HepG2 (cell line): ENCODE measurements around the gene FBXO10. TPM values are rescaled to one million over a fixed set of nuclear protein-coding genes. Genes with fewer than 3 reads are reported as not detected.

Experiments used
- ATAC-seq: fragments of 200-7000 bp; cut with Tn5 transposase; 3 replicates; pipeline ENCODE4 v1.9.1; 2020; ENCODE audit warnings: mild to moderate bottlenecking, moderate library complexity
- BruUV-seq: library from RNA; stranded (reverse); fragments of 400-500 nt; replicated peaks from 2 replicates; lab custom pipeline; 2021; lab: Mats Ljungman, UMichigan
- CTCF ChIA-PET: fragments of 300-600 bp; formaldehyde crosslinking; extraction: SDS; loops from one replicate; lab custom pipeline; 2021; ENCODE audit warnings: low total read pairs, inconsistent platforms, low intra/inter-chr PET ratio; lab: Yijun Ruan, JAX
- POLR2A ChIA-PET: fragments of 350-600 bp; sonication (Branson Sonifier 250); formaldehyde crosslinking; loops from one replicate; lab custom pipeline; 2020; ENCODE audit warnings: antibody characterized with exemption, inconsistent platforms; lab: Yijun Ruan, JAX
- DNase-seq: peaks from one replicate; pipeline ENCODE4 v3.0.0-alpha.2; 2015; ENCODE audit warnings: low spot score
- FAIRE-seq: peaks from 3 replicates; lab custom pipeline; 2011; peaks lifted over from hg19 to GRCh38; lab: Jason Lieb, UNC
- H2AFZ ChIP-seq: one replicate; pipeline ENCODE4 v1.6.1; 2011; ENCODE audit warnings: low read length, inconsistent platforms
- H3K27ac ChIP-seq: fragments of 300-600 bp; 3 replicates; pipeline ENCODE4 v1.8.0; 2011; ENCODE audit warnings: mixed run types, mild to moderate bottlenecking, mixed read lengths, low read length, inconsistent platforms; ENCODE audit not compliant: insufficient read depth; ENCODE audit errors: extremely low read length
- H3K27me3 ChIP-seq, 2 experiments: fragments of 200-600 bp in 1 of 2; 2 replicates in 1 of 2; 3 replicates in 1 of 2; pipeline versions ENCODE4 v1.6.0 to v1.8.0; 2011; ENCODE audit warnings: low read length in 2 of 2, mild to moderate bottlenecking in 2 of 2, moderate library complexity in 2 of 2, inconsistent platforms in 1 of 2; ENCODE audit not compliant: insufficient read depth in 2 of 2, control insufficient read depth in 1 of 2
- H3K36me3 ChIP-seq, 2 experiments: fragments of 200-600 bp in 1 of 2; replicated peaks in 1 of 2; 2 replicates in 1 of 2; 3 replicates in 1 of 2; pipeline versions ENCODE4 v1.5.1 to v1.8.0; 2011; ENCODE audit warnings: low read length in 2 of 2, inconsistent platforms in 1 of 2; ENCODE audit not compliant: insufficient read depth in 2 of 2, control insufficient read depth in 1 of 2
- H3K4me1 ChIP-seq: 2 replicates; pipeline ENCODE4 v1.5.1; 2012; ENCODE audit warnings: low read length, inconsistent platforms; ENCODE audit not compliant: insufficient read depth
- H3K4me2 ChIP-seq: 2 replicates; pipeline ENCODE4 v1.6.0; 2011; ENCODE audit warnings: low read depth, low read length, inconsistent platforms
- H3K4me3 ChIP-seq, 3 experiments: fragments of 200-600 bp in 1 of 3; sonication (generic), shearing (Covaris generic) in 1 of 3; replicated peaks in 1 of 3; 2 replicates each; pipeline ENCODE4 v1.5.1; 2011 to 2016; ENCODE audit warnings: low read length in 3 of 3, inconsistent platforms in 2 of 3, low read depth in 2 of 3, mild to moderate bottlenecking in 2 of 3, control low read depth in 1 of 3, mixed read lengths in 1 of 3; ENCODE audit not compliant: insufficient read depth in 1 of 3
- H3K79me2 ChIP-seq: one replicate; pipeline ENCODE4 v1.6.1; 2011; ENCODE audit warnings: low read length, inconsistent platforms; ENCODE audit not compliant: insufficient read depth
- H3K9ac ChIP-seq: 2 replicates; pipeline ENCODE4 v1.6.0; 2011; ENCODE audit warnings: mild to moderate bottlenecking, low read depth, low read length, inconsistent platforms; ENCODE audit not compliant: insufficient read depth
- H3K9me3 ChIP-seq: 2 replicates; pipeline ENCODE4 v1.5.1; 2012; ENCODE audit warnings: mild to moderate bottlenecking, low read length
- H4K20me1 ChIP-seq: 2 replicates; pipeline ENCODE4 v1.6.0; 2011; ENCODE audit warnings: inconsistent platforms, mild to moderate bottlenecking, low read length, moderate library complexity; ENCODE audit not compliant: insufficient read depth
- AGO2 ChIP-seq: fragments of 200-400 bp; formaldehyde crosslinking; optimal IDR thresholded peaks from 2 replicates; pipeline ENCODE3; 2017; ENCODE audit warnings: mild to moderate bottlenecking, low read depth, low read length, moderate library complexity
- EED ChIP-seq: sonication (generic); formaldehyde crosslinking; IDR thresholded peaks from 2 replicates; pipeline ENCODE4 v1.5.0; 2020; ENCODE audit warnings: mild to moderate bottlenecking, missing genetic modification reagents
- IKZF4 ChIP-seq: sonication (generic); formaldehyde crosslinking; IDR thresholded peaks from 2 replicates; pipeline ENCODE4 v1.5.1; 2020; ENCODE audit warnings: borderline replicate concordance, mild to moderate bottlenecking, low read depth, missing genetic modification reagents; ENCODE audit errors: not compliant biosample characterization
- KDM6A ChIP-seq: IDR thresholded peaks from 2 replicates; pipeline ENCODE4 v1.6.1; 2016; ENCODE audit warnings: low read depth
- NCOA1 ChIP-seq: sonication (generic); formaldehyde crosslinking; IDR thresholded peaks from 2 replicates; pipeline ENCODE4 v1.9.0; 2021; ENCODE audit warnings: missing genetic modification reagents
- RAD21 ChIP-seq: fragments of 450-650 bp; formaldehyde crosslinking; IDR thresholded peaks from 2 replicates; pipeline ENCODE4 v1.5.0; 2020; ENCODE audit warnings: mild to moderate bottlenecking
- RBFOX2 ChIP-seq: fragments of 200-400 bp; formaldehyde crosslinking; IDR thresholded peaks from 2 replicates; pipeline ENCODE4 v1.6.1; 2017; ENCODE audit warnings: low read depth, mild to moderate bottlenecking, low read length
- REXO4 ChIP-seq: sonication (generic); formaldehyde crosslinking; IDR thresholded peaks from 2 replicates; pipeline ENCODE4 v1.8.0; 2022; ENCODE audit warnings: missing genetic modification reagents, mild to moderate bottlenecking, borderline replicate concordance
- STAG1 ChIP-seq: sonication (generic); formaldehyde crosslinking; IDR thresholded peaks from 2 replicates; pipeline ENCODE4 v1.4.0; 2020; ENCODE audit warnings: missing genetic modification reagents
- ZBTB21 ChIP-seq: sonication (generic); formaldehyde crosslinking; IDR thresholded peaks from 2 replicates; pipeline ENCODE4 v1.4.0; 2020; ENCODE audit warnings: missing genetic modification reagents
- ZNF232 ChIP-seq: sonication (generic); formaldehyde crosslinking; IDR thresholded peaks from 2 replicates; pipeline ENCODE4 v1.4.0; 2020; ENCODE audit warnings: missing genetic modification reagents, borderline replicate concordance
- ZNF263 ChIP-seq: sonication (generic); formaldehyde crosslinking; IDR thresholded peaks from 2 replicates; pipeline ENCODE4 v1.4.0; 2020; ENCODE audit warnings: missing genetic modification reagents
- ZNF563 ChIP-seq: sonication (generic); formaldehyde crosslinking; IDR thresholded peaks from 2 replicates; pipeline ENCODE4 v1.8.0; 2022; ENCODE audit warnings: mild to moderate bottlenecking, moderate library complexity, missing genetic modification reagents
- ZNF616 ChIP-seq: sonication (generic); formaldehyde crosslinking; IDR thresholded peaks from 2 replicates; pipeline ENCODE4 v1.5.0; 2020; ENCODE audit warnings: low read depth, mild to moderate bottlenecking, missing genetic modification reagents
- WGBS: methylation state at CpG from one replicate; pipeline ENCODE4 v1.1.6; 2017; ENCODE audit warnings: low lambda C conversion rate; 5-methylcytosine and 5-hydroxymethylcytosine counted together
- in situ Hi-C: cut with HindIII; loops from 2 replicates; pipeline ENCODE4 v1.10.0; 2017; ENCODE audit warnings: low pct_unique_long_range_greater_than_20kb; ENCODE audit not compliant: extremely low pct_ligation_motif_present
- intact Hi-C: fragments of 100-400 bp; cut with micrococcal nuclease; formaldehyde crosslinking; loops from one replicate; pipeline ENCODE4 v1.10.0; 2022; ENCODE audit not compliant: unreplicated experiment
- polyA plus RNA-seq, 8 experiments: library from polyadenylated mRNA; depleted of rRNA in 3 of 8; stranded (reverse) in 7 of 8; unstranded in 1 of 8; fragments of >200 nt; fragmentation: Illumina TruSeq in 4 of 8; extraction: Trizol in 4 of 8; gene quantifications; 2 replicates each; pipeline versions ENCODE4 v1.2.1 to v1.2.3, GENCODE V29; 2011 to 2016; ENCODE audit warnings: low read depth in 4 of 8, missing spikeins in 1 of 8, mixed read lengths in 1 of 8; ENCODE audit not compliant: insufficient read depth in 1 of 8
- total RNA-seq, 5 experiments: library from RNA; depleted of rRNA; stranded (reverse); fragments of >200 nt; fragmentation: Illumina TruSeq; extraction: Trizol; gene quantifications; 2 replicates each; pipeline ENCODE4 v1.2.3, GENCODE V29; 2016; ENCODE audit warnings: low read depth in 1 of 5
- TF ChIP-seq, protein P1 (sequence below): sonication (generic); formaldehyde crosslinking; IDR thresholded peaks from 2 replicates; pipeline ENCODE4 v1.4.0; 2020; ENCODE audit warnings: mild to moderate bottlenecking, missing genetic modification reagents
- TF ChIP-seq, protein P2 (sequence below): IDR thresholded peaks from 2 replicates; pipeline ENCODE4 v1.6.1; 2016
- TF ChIP-seq, protein P3 (sequence below): sonication (generic); formaldehyde crosslinking; IDR thresholded peaks from 2 replicates; pipeline ENCODE4 v1.5.0; 2020; ENCODE audit warnings: mild to moderate bottlenecking, missing genetic modification reagents, moderate library complexity
- TF ChIP-seq, protein P4 (sequence below): sonication (generic); formaldehyde crosslinking; IDR thresholded peaks from 2 replicates; pipeline ENCODE4 v1.4.0; 2020; ENCODE audit warnings: low read depth, missing genetic modification reagents

The FBXO10 gene
- total and polyA plus RNA-seq, 2 of the 13 experiments (the other 11 are each of a cell fraction or from before 2014, with no cell fraction given) = 3.1 to 5.1 TPM

DNA sequence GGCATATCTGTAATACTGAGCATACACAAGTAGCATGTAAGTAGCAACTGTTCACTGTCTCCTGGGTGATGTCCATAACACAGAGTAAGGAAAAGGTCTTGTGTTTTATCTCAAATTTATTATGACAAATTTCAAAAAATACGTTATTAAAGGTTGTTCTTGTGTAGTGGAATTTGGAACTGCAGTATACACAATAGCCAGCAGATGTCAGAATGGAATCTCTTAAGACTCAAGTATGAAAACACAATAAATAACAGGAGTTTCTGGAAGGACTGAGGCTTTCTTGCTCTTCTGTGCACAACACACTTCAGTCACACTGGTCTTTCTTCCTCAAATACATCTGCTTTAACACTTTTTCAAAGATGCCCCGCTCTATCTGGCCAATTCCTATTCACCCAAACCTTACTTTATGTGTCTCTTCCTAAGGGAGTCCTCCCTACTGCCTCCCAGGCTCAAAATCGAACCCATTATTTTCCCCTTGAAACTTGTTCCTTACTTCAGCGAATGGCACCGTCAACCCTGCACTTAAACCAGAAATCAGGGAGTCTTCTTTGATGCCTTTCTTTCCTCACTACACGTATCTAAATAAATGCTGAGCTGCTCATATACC, 6.5 kb upstream of the FBXO10 start:
- H3K4me1 ChIP-seq = no peaks in the 10 kb centered on the region
- H4K20me1 ChIP-seq = no peaks in the 10 kb centered on the region; the same call in 1 of the 2 replicates
- H3K4me2 ChIP-seq = no peak overlapping the region
- in situ Hi-C loops (no loop called here), intact Hi-C loops (loop anchor here (5.0 kb wide), 1 partner anchor 100 kb away; no protein-coding TSS in a partner anchor)
- peak; percentile 70 for FAIRE-seq
- H3K79me2 ChIP-seq = peaks cover 22% of the 10 kb centered on the region
- CTCF ChIA-PET = interaction anchor here (0.8 kb wide), 1 partner anchor 100 kb away, joined by 3 read pairs; no protein-coding TSS in a partner anchor
- H3K27ac ChIP-seq = peak overlapping the region; percentile 14
- peak; percentile 56; the same call in 2 of the 3 replicates for ATAC-seq
- H3K4me3 ChIP-seq = no peak overlapping the region
- H2AFZ ChIP-seq = no peak overlapping the region
- H3K36me3 ChIP-seq = peaks cover 11 to 66% of the 10 kb centered on the region in 2 experiments; a peak in 4 of 5 replicates
- no peaks in the 10 kb centered on the region for H3K27me3 ChIP-seq
- WGBS = 92% methylated on average over 6 of the region's 6 CpGs
- no peak overlapping the region for H3K9ac ChIP-seq
- POLR2A ChIA-PET = interaction anchor here (1.6 kb wide), 1 partner anchor 9 kb away, joined by 4 read pairs; the partner anchor contains the start of gene TOMM5
- DNase-seq = peak; percentile 40
- BruUV-seq = no TSS peak
- no peaks in the 10 kb centered on the region for H3K9me3 ChIP-seq
- peak; percentile 83 for TF ChIP-seq ZNF263 (CRISPR knock-in tag)
- TF ChIP-seq AGO2 = no peak
- TF ChIP-seq, protein P1, sequence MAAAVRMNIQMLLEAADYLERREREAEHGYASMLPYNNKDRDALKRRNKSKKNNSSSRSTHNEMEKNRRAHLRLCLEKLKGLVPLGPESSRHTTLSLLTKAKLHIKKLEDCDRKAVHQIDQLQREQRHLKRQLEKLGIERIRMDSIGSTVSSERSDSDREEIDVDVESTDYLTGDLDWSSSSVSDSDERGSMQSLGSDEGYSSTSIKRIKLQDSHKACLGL (CRISPR knock-in tag) = no peak
- TF ChIP-seq ZNF232 (CRISPR knock-in tag) = no peak
- no peak for TF ChIP-seq REXO4 (CRISPR knock-in tag)
- no peak for TF ChIP-seq ZBTB21 (CRISPR knock-in tag)
- TF ChIP-seq STAG1 (CRISPR knock-in tag) = peak; percentile 45
- TF ChIP-seq IKZF4 = no peak
- TF ChIP-seq NCOA1 = no peak
- TF ChIP-seq ZNF563 (CRISPR knock-in tag) = no peak
- peak; percentile 22; the same call in 1 of the 2 replicates for TF ChIP-seq RAD21 (CRISPR knock-in tag)
- no peak for TF ChIP-seq KDM6A
- no peak for TF ChIP-seq EED (CRISPR knock-in tag)
- TF ChIP-seq, protein P2, sequence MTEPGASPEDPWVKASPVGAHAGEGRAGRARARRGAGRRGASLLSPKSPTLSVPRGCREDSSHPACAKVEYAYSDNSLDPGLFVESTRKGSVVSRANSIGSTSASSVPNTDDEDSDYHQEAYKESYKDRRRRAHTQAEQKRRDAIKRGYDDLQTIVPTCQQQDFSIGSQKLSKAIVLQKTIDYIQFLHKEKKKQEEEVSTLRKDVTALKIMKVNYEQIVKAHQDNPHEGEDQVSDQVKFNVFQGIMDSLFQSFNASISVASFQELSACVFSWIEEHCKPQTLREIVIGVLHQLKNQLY (CRISPR knock-in tag) = no peak
- TF ChIP-seq RBFOX2 = peak; percentile 31; the same call in 1 of the 2 replicates
- TF ChIP-seq, protein P3, sequence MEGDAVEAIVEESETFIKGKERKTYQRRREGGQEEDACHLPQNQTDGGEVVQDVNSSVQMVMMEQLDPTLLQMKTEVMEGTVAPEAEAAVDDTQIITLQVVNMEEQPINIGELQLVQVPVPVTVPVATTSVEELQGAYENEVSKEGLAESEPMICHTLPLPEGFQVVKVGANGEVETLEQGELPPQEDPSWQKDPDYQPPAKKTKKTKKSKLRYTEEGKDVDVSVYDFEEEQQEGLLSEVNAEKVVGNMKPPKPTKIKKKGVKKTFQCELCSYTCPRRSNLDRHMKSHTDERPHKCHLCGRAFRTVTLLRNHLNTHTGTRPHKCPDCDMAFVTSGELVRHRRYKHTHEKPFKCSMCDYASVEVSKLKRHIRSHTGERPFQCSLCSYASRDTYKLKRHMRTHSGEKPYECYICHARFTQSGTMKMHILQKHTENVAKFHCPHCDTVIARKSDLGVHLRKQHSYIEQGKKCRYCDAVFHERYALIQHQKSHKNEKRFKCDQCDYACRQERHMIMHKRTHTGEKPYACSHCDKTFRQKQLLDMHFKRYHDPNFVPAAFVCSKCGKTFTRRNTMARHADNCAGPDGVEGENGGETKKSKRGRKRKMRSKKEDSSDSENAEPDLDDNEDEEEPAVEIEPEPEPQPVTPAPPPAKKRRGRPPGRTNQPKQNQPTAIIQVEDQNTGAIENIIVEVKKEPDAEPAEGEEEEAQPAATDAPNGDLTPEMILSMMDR (CRISPR knock-in tag) = peak; percentile 48
- no peak for TF ChIP-seq ZNF616
- TF ChIP-seq, protein P4, sequence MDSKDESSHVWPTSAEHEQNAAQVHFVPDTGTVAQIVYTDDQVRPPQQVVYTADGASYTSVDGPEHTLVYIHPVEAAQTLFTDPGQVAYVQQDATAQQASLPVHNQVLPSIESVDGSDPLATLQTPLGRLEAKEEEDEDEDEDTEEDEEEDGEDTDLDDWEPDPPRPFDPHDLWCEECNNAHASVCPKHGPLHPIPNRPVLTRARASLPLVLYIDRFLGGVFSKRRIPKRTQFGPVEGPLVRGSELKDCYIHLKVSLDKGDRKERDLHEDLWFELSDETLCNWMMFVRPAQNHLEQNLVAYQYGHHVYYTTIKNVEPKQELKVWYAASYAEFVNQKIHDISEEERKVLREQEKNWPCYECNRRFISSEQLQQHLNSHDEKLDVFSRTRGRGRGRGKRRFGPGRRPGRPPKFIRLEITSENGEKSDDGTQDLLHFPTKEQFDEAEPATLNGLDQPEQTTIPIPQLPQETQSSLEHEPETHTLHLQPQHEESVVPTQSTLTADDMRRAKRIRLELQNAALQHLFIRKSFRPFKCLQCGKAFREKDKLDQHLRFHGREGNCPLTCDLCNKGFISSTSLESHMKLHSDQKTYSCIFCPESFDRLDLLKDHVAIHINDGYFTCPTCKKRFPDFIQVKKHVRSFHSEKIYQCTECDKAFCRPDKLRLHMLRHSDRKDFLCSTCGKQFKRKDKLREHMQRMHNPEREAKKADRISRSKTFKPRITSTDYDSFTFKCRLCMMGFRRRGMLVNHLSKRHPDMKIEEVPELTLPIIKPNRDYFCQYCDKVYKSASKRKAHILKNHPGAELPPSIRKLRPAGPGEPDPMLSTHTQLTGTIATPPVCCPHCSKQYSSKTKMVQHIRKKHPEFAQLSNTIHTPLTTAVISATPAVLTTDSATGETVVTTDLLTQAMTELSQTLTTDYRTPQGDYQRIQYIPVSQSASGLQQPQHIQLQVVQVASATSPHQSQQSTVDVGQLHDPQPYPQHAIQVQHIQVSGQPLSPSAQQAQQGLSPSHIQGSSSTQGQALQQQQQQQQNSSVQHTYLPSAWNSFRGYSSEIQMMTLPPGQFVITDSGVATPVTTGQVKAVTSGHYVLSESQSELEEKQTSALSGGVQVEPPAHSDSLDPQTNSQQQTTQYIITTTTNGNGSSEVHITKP = no peak
